ENCODE results near the gene TCF4.

Gene TCF4

GRCh38 chr18:55261253-55261652, 326.7 kb downstream of the TCF4 start:
- no peak for DNase-seq (ENCODE audit: low read depth in 2 of 2)

- no peak for DNase-seq (ENCODE audit: low read depth in 2 of 2)
Observed at GRCh38 chr18:55258088-55258487, 329.9 kb downstream of the TCF4 start.

- no peak for DNase-seq (ENCODE audit: low read depth in 2 of 2)
Observed at GRCh38 chr18:55256929-55257289, 331.1 kb downstream of the TCF4 start.

- DNase-seq (ENCODE audit: low read depth in 2 of 2) = no peak
Observed at GRCh38 chr18:55256226-55256928, 331.6 kb downstream of the TCF4 start.

GRCh38 chr18:55253814-55254213, 334.2 kb downstream of the TCF4 start:
- DNase-seq (ENCODE audit: low read depth in 2 of 2) = no peak

GRCh38 chr18:55252901-55253300, 335.1 kb downstream of the TCF4 start:
- no peak for DNase-seq (ENCODE audit: low read depth in 2 of 2)

GRCh38 chr18:55252053-55252675, 335.8 kb downstream of the TCF4 start:
- DNase-seq (ENCODE audit: low read depth in 2 of 2) = no peak

- no peak for DNase-seq (ENCODE audit: low read depth in 2 of 2)
Observed at GRCh38 chr18:55251254-55251971, 336.6 kb downstream of the TCF4 start.

- DNase-seq (ENCODE audit: low read depth in 2 of 2) = no peak
Observed at GRCh38 chr18:55250768-55251173, 337.2 kb downstream of the TCF4 start.

GRCh38 chr18:55249550-55249949, 338.4 kb downstream of the TCF4 start:
- DNase-seq (ENCODE audit: low read depth in 2 of 2) = no peak

GRCh38 chr18:55248495-55248894, 339.5 kb downstream of the TCF4 start:
- DNase-seq (ENCODE audit: low read depth in 2 of 2) = no peak

- DNase-seq (ENCODE audit: low read depth in 2 of 2) = no peak
Observed at GRCh38 chr18:55247032-55247431, 341.0 kb downstream of the TCF4 start.

GRCh38 chr18:55246278-55246677, 341.7 kb downstream of the TCF4 start:
- DNase-seq (ENCODE audit: low read depth in 2 of 2) = no peak

- DNase-seq (ENCODE audit: low read depth in 2 of 2) = no peak
Observed at GRCh38 chr18:55245211-55245614, 342.8 kb downstream of the TCF4 start.

- DNase-seq (ENCODE audit: low read depth in 2 of 2) = no peak
Observed at GRCh38 chr18:55244546-55244945, 343.4 kb downstream of the TCF4 start.

- no peak for DNase-seq (ENCODE audit: low read depth in 2 of 2)
Observed at GRCh38 chr18:55243857-55244256, 344.1 kb downstream of the TCF4 start.

GRCh38 chr18:55243255-55243654, 344.7 kb downstream of the TCF4 start:
- no peak for DNase-seq (ENCODE audit: low read depth in 2 of 2)

GRCh38 chr18:55240978-55241377, 347.0 kb downstream of the TCF4 start:
- DNase-seq (ENCODE audit: low read depth in 2 of 2) = no peak

GRCh38 chr18:55239740-55240139, 348.3 kb downstream of the TCF4 start:
- DNase-seq (ENCODE audit: low read depth in 2 of 2) = no peak

GRCh38 chr18:55237660-55238059, 350.3 kb downstream of the TCF4 start:
- no peak for DNase-seq (ENCODE audit: low read depth in 2 of 2)

- DNase-seq (ENCODE audit: low read depth in 2 of 2) = no peak
Observed at GRCh38 chr18:55236150-55236931, 351.7 kb downstream of the TCF4 start.

GRCh38 chr18:55235094-55235461, 352.9 kb downstream of the TCF4 start:
- DNase-seq (ENCODE audit: low read depth in 2 of 2) = no peak

All from stimulated activated CD4-positive, alpha-beta T cell treated with anti-CD3 and anti-CD28 coated beads, Interleukin-4, amount 100 ng/mL, for 48 hours (primary cell).